GM12891 (cell line): ENCODE measurements around the gene GSTM3.
"Not testable (repeated sequence)": the region's sequence is repeated elsewhere in the genome, so short reads cannot be mapped to it uniquely, and the experiment has no call there.

Experiments
- POLR2A ChIP-seq: IDR thresholded peaks from 2 replicates; pipeline ENCODE4 v1.6.1; 2011; ENCODE audit warnings: low read depth, low read length, control low read depth
- POLR2AphosphoS5 ChIP-seq: IDR thresholded peaks from 2 replicates; pipeline ENCODE4 v1.6.1; 2011; ENCODE audit warnings: low read depth, low read length, control low read depth

- not testable (repeated sequence) for TF ChIP-seq POLR2A, POLR2AphosphoS5
Observed at GRCh38 chr1:109709822-109710221, 31.0 kb downstream of the GSTM3 start.
